GM18508 (cell line): ENCODE results near the gene L3MBTL4.
A peak's percentile ranks its signal among the peaks of the same experiment; 100 is the strongest.

Experiments used
- ATAC-seq: cut with Tn5 transposase; IDR thresholded peaks from one replicate; pipeline ENCODE4 v1.9.1; 2021; ENCODE audit warnings: moderate number of reproducible peaks; ENCODE audit not compliant: insufficient read depth, unreplicated experiment

Gene L3MBTL4

GRCh38 chr18:6414723-6415417 lies at the start of gene L3MBTL4:
Gene L3MBTL4 (minus strand): TSS chr18:6414911. CDS start chr18:6311625, 103,286 bp downstream.
- peak; percentile 30 for ATAC-seq

GRCh38 chr18:6452194-6452593 lies 37.5 kb upstream of the L3MBTL4 start:
- no peak for ATAC-seq

- peak; percentile 72 for ATAC-seq
Measured at GRCh38 chr18:6449213-6449612, 34.5 kb upstream of the L3MBTL4 start.

GRCh38 chr18:6444466-6445228 lies 29.9 kb upstream of the L3MBTL4 start:
- ATAC-seq, result no peak

GRCh38 chr18:6441200-6441599 lies 26.5 kb upstream of the L3MBTL4 start:
- ATAC-seq, result no peak

GRCh38 chr18:6437937-6438818 lies 23.5 kb upstream of the L3MBTL4 start:
- ATAC-seq, result no peak

GRCh38 chr18:6435731-6436130 lies 21.0 kb upstream of the L3MBTL4 start:
- ATAC-seq, result no peak

- ATAC-seq, result no peak
Measured at GRCh38 chr18:6434987-6435709, 20.4 kb upstream of the L3MBTL4 start.

- ATAC-seq, result no peak
Measured at GRCh38 chr18:6434481-6434880, 19.8 kb upstream of the L3MBTL4 start.

GRCh38 chr18:6431659-6432318 lies 17.1 kb upstream of the L3MBTL4 start:
- ATAC-seq, result no peak

- ATAC-seq, result no peak
Measured at GRCh38 chr18:6428851-6429395, 14.2 kb upstream of the L3MBTL4 start.

GRCh38 chr18:6427286-6427685 lies 12.6 kb upstream of the L3MBTL4 start:
- ATAC-seq, result no peak

GRCh38 chr18:6423289-6423688 lies 8.6 kb upstream of the L3MBTL4 start:
- ATAC-seq, result no peak

- peak; percentile 59 for ATAC-seq
Measured at GRCh38 chr18:6414118-6414722, 491 bp downstream of the L3MBTL4 start.

GRCh38 chr18:6413579-6414117 lies 1.1 kb downstream of the L3MBTL4 start:
- ATAC-seq, result no peak

GRCh38 chr18:6412933-6413472 lies 1.7 kb downstream of the L3MBTL4 start:
- no peak for ATAC-seq

- no peak for ATAC-seq
Measured at GRCh38 chr18:6411382-6411781, 3.3 kb downstream of the L3MBTL4 start.

GRCh38 chr18:6409933-6410332 lies 4.8 kb downstream of the L3MBTL4 start:
- no peak for ATAC-seq
